PC-9 (cell line): ENCODE data around the gene INO80. TPM values are rescaled to one million over a fixed set of nuclear protein-coding genes. Genes with fewer than 3 reads are reported as not detected.

Experiments used
- BruUV-seq: library from RNA; stranded (reverse); fragments of 400-500 nt; replicated peaks from 2 replicates; lab custom pipeline; 2021; lab: Mats Ljungman, UMichigan
- CTCF ChIA-PET: fragments of 300-600 bp; sonication (Branson Sonifier 250); formaldehyde crosslinking; loops from one replicate; lab custom pipeline; 2022; ENCODE audit warnings: antibody characterized with exemption; lab: Charles Lee
- POLR2A ChIA-PET: fragments of 300-600 bp; sonication (Branson Sonifier 250); formaldehyde crosslinking; loops from one replicate; lab custom pipeline; 2022; ENCODE audit warnings: antibody characterized with exemption; ENCODE audit not compliant: unreplicated experiment; lab: Charles Lee
- DNase-seq, 2 experiments: peaks; one replicate each; pipeline versions ENCODE4 v3.0.0 to v3.0.0-alpha.2; 2015 to 2022; ENCODE audit warnings: mixed read lengths in 1 of 2
- H2AFZ ChIP-seq: fragments of 200-600 bp; sonication (generic); 2 replicates; pipeline ENCODE4 v1.8.1; 2017; ENCODE audit warnings: antibody characterized with exemption
- H3F3A ChIP-seq: fragments of 200-600 bp; sonication (generic); 2 replicates; pipeline ENCODE4 v1.8.1; 2017; ENCODE audit warnings: antibody characterized with exemption, mild to moderate bottlenecking, low read depth; ENCODE audit not compliant: insufficient read depth
- H3K27ac ChIP-seq: fragments of 200-600 bp; sonication (generic); 2 replicates; pipeline ENCODE4 v1.6.1; 2016; ENCODE audit warnings: mixed run types
- H3K27me3 ChIP-seq: fragments of 200-600 bp; sonication (generic); 2 replicates; pipeline ENCODE4 v1.6.1; 2016; ENCODE audit warnings: low read depth, mixed run types; ENCODE audit not compliant: insufficient read depth
- H3K36me3 ChIP-seq: fragments of 200-600 bp; sonication (generic); 2 replicates; pipeline ENCODE4 v1.6.1; 2016; ENCODE audit warnings: low read depth, mixed run types
- H3K4me1 ChIP-seq: fragments of 200-600 bp; sonication (generic); replicated peaks from 2 replicates; pipeline ENCODE4 v1.6.1; 2016; ENCODE audit warnings: mixed run types; ENCODE audit not compliant: insufficient read depth
- H3K4me2 ChIP-seq: fragments of 200-600 bp; sonication (generic); 2 replicates; pipeline ENCODE4 v1.6.1; 2017; ENCODE audit warnings: mixed run types
- H3K4me3 ChIP-seq: fragments of 200-600 bp; sonication (generic); 2 replicates; pipeline ENCODE4 v1.6.1; 2016; ENCODE audit warnings: mixed run types
- H3K79me2 ChIP-seq: fragments of 200-600 bp; sonication (generic); 2 replicates; pipeline ENCODE4 v1.6.1; 2017; ENCODE audit warnings: low read depth, mixed run types
- H3K9me2 ChIP-seq: fragments of 200-600 bp; sonication (generic); 2 replicates; pipeline ENCODE4 v1.8.1; 2017; ENCODE audit warnings: mild to moderate bottlenecking; ENCODE audit not compliant: insufficient read depth
- H3K9me3 ChIP-seq: fragments of 200-600 bp; sonication (generic); 2 replicates; pipeline ENCODE4 v1.8.1; 2016; ENCODE audit warnings: low read depth; ENCODE audit not compliant: insufficient read depth
- H4K20me1 ChIP-seq: fragments of 200-600 bp; sonication (generic); 2 replicates; pipeline ENCODE4 v1.8.1; 2017; ENCODE audit not compliant: insufficient read depth
- EZH2 ChIP-seq: fragments of 200-600 bp; sonication (generic); IDR thresholded peaks from 2 replicates; pipeline ENCODE4 v1.8.0; 2017; ENCODE audit warnings: antibody characterized with exemption, low read depth
- intact Hi-C: fragments of 100-400 bp; cut with micrococcal nuclease; formaldehyde crosslinking; loops from one replicate; pipeline ENCODE4 v1.10.0; 2022; ENCODE audit not compliant: unreplicated experiment
- total RNA-seq: library from RNA; stranded (reverse); gene quantifications from 2 replicates; pipeline ENCODE4 v1.2.3, GENCODE V29; 2021
- TF ChIP-seq, protein P1 (sequence below): fragments of 200-600 bp; sonication (generic); conservative IDR thresholded peaks from 2 replicates; pipeline ENCODE4 v1.6.1; 2017; ENCODE audit warnings: mixed run types, antibody characterized with exemption, mild to moderate bottlenecking, moderate library complexity

INO80 gene
- total RNA-seq, 1 experiment from 2014 or later, result 18.8 TPM

DNA sequence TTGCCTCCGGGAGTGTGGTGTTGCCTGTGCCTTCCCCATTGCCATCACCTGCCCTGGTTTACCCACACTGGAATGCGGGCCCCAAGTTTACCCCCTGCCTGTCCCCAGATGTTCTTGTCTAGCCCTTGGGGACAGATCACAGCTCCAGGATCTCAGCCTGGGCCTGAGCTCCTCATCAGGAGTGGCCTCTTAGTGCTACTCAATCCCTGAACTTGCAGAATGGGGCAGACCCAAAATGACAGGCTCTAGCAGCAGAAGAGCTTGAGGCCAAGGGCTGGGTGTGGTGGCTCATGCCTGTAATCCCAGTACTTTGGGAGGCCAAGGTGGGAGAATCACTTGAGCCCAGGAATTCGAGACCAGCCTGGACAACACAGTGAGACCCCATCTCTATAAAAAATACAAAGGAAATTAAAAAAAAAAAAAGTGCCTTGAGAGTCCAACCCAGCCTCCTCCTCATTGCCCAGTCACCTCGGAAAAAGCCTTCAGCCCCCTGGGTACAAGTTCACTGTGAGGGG lies 159.0 kb downstream of the INO80 start:
- ChIA-PET CTCF (no interaction called here), POLR2A (interaction anchor here (0.6 kb wide), 1 partner anchor 14 kb away, joined by 9 read pairs; no protein-coding TSS in a partner anchor)
- peaks cover 28% of the 10 kb centered on the region for H4K20me1 ChIP-seq
- H3K79me2 ChIP-seq, result 0 out of 2 replicates have a peak, but pooled peaks cover 4% of the 10 kb centered on the region
- no TSS peak for BruUV-seq
- peaks cover 20% of the 10 kb centered on the region for H3K4me1 ChIP-seq
- no peak overlapping the region for H3K27ac ChIP-seq
- intact Hi-C loops, result no loop called here
- no peaks in the 10 kb centered on the region for H3K9me3 ChIP-seq
- H3K4me2 ChIP-seq, result no peak overlapping the region
- no peaks in the 10 kb centered on the region for H3K9me2 ChIP-seq
- TF ChIP-seq, protein P1, sequence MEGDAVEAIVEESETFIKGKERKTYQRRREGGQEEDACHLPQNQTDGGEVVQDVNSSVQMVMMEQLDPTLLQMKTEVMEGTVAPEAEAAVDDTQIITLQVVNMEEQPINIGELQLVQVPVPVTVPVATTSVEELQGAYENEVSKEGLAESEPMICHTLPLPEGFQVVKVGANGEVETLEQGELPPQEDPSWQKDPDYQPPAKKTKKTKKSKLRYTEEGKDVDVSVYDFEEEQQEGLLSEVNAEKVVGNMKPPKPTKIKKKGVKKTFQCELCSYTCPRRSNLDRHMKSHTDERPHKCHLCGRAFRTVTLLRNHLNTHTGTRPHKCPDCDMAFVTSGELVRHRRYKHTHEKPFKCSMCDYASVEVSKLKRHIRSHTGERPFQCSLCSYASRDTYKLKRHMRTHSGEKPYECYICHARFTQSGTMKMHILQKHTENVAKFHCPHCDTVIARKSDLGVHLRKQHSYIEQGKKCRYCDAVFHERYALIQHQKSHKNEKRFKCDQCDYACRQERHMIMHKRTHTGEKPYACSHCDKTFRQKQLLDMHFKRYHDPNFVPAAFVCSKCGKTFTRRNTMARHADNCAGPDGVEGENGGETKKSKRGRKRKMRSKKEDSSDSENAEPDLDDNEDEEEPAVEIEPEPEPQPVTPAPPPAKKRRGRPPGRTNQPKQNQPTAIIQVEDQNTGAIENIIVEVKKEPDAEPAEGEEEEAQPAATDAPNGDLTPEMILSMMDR, result no peak
- TF ChIP-seq EZH2, result no peak
- H2AFZ ChIP-seq, result no peak overlapping the region
- DNase-seq, result no peak
- H3K4me3 ChIP-seq, result no peak overlapping the region
- H3K36me3 ChIP-seq, result 0 out of 2 replicates have a peak, but pooled peaks cover 9% of the 10 kb centered on the region
- no peaks in the 10 kb centered on the region for H3K27me3 ChIP-seq
- peaks cover 5% of the 10 kb centered on the region for H3F3A ChIP-seq

DNA sequence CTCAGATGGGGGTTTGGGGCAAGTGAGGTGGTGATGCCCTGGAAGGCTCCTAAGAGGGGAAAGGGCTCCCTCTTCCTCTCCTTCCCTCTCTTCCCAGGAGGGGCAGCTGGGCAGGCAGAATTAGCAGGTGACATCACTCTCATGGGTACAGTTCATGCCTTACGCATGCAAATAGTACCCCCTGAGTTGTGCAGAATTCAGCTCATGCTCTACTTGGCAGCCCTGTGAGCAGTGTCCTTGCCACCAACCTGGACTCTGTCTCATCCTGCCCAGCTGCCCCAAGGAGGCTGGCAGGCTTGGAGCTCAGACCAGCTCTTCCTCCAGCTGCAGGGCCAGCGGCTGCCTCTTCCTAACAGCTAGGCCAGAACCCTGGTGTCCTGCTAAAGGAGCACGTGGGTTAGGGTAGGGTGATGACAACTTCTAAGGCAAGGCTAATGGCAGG lies 159.5 kb downstream of the INO80 start:
- H3K79me2 ChIP-seq, result 0 out of 2 replicates have a peak, but pooled peaks cover 4% of the 10 kb centered on the region
- no TSS peak for BruUV-seq
- peaks cover 23% of the 10 kb centered on the region for H3K4me1 ChIP-seq
- no peak for TF ChIP-seq EZH2
- TF ChIP-seq, protein P1, result no peak
- ChIA-PET CTCF (no interaction called here), POLR2A (interaction anchor here (0.5 kb wide), 1 partner anchor 222 kb away, joined by 14 read pairs; no protein-coding TSS in a partner anchor)
- H2AFZ ChIP-seq, result no peak overlapping the region
- no peak for DNase-seq
- no peaks in the 10 kb centered on the region for H3K27me3 ChIP-seq
- H3K9me3 ChIP-seq, result no peaks in the 10 kb centered on the region
- no peak overlapping the region for H3K4me3 ChIP-seq
- H3F3A ChIP-seq, result peaks cover 8% of the 10 kb centered on the region
- intact Hi-C loops, result no loop called here
- no peaks in the 10 kb centered on the region for H3K9me2 ChIP-seq
- H4K20me1 ChIP-seq, result peaks cover 28% of the 10 kb centered on the region
- 0 out of 2 replicates have a peak, but pooled peaks cover 9% of the 10 kb centered on the region for H3K36me3 ChIP-seq
- no peak overlapping the region for H3K4me2 ChIP-seq
- H3K27ac ChIP-seq, result no peak overlapping the region

DNA sequence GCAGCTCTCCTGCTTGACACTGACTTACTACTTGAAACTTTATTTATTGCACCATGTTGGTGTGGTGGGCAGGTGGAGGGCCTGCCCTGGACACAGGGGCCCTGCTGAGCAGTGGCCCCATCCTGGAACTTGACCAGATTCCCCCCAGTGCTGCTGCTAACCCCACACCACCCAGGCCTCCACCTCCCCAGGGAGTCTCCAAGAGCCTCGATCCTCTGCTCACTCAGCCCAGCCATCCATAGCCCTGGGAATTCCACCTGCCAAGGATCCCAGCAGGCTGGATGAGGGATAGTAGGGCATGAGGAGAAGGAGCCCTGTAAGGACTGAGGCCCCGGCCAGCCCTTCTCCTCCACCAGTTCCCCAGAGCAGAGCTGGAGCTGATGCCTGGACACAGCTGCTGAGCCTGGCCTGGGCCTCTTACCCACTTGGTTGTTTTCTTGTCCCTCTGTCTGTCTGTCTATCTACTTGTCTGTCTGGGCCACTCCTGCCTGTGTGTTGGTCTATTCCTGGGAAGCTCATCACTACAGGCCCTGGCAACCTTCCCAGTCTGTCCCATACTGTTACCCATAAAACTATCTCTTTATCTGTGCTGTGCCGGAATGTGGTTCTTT lies 160.0 kb downstream of the INO80 start:
- Histone ChIP-seq H3K79me2 (0 out of 2 replicates have a peak, but pooled peaks cover 4% of the 10 kb centered on the region), H3K9me2 (no peaks in the 10 kb centered on the region), H3K4me1 (peaks cover 22% of the 10 kb centered on the region), H3K27ac (no peak overlapping the region), H3K4me2 (peak overlapping the region; percentile 93; the same call in 1 of the 2 replicates), H3K27me3 (no peaks in the 10 kb centered on the region), H3F3A (peaks cover 8% of the 10 kb centered on the region), H4K20me1 (peaks cover 28% of the 10 kb centered on the region), H2AFZ (no peak overlapping the region), H3K4me3 (no peak overlapping the region), H3K36me3 (0 out of 2 replicates have a peak, but pooled peaks cover 9% of the 10 kb centered on the region), H3K9me3 (no peaks in the 10 kb centered on the region)
- DNase-seq, result no peak
- intact Hi-C loops, result no loop called here
- no TSS peak for BruUV-seq
- TF ChIP-seq, protein P1, result no peak
- TF ChIP-seq EZH2, result no peak
- ChIA-PET POLR2A (interaction anchor here (0.5 kb wide), 1 partner anchor 223 kb away, joined by 14 read pairs; no protein-coding TSS in a partner anchor), CTCF (no interaction called here)
